A549 (cell line): ENCODE data around the gene TSSK6. TPM values are rescaled to one million over a fixed set of nuclear protein-coding genes. Genes with fewer than 3 reads are reported as not detected.

Source experiments
- ATAC-seq, 2 experiments: fragments of 200-7000 bp in 1 of 2; fragments of >200 bp in 1 of 2; cut with Nextera tagmentation in 1 of 2; cut with Tn5 transposase in 1 of 2; 3 replicates each; pipeline versions ENCODE4 v1.8.0 to v1.9.1; 2018 to 2020; ENCODE audit warnings: mild to moderate bottlenecking in 1 of 2, moderate library complexity in 1 of 2
- CTCF ChIA-PET: fragments of 300-600 bp; sonication (Branson Sonifier 250); formaldehyde crosslinking; extraction: SDS; loops from one replicate; lab custom pipeline; 2021; ENCODE audit warnings: antibody characterized with exemption, inconsistent platforms; lab: Yijun Ruan, JAX
- POLR2A ChIA-PET: fragments of 350-600 bp; formaldehyde crosslinking; extraction: SDS; loops from one replicate; lab custom pipeline; 2021; ENCODE audit warnings: antibody characterized with exemption, inconsistent platforms; lab: Yijun Ruan, JAX
- DNase-seq, 2 experiments: peaks; one replicate each; pipeline versions ENCODE4 v3.0.0 to v3.0.0-alpha.2; 2011 to 2016; ENCODE audit warnings: low read depth in 1 of 2, low spot score in 1 of 2
- FAIRE-seq: peaks from 2 replicates; lab custom pipeline; 2011; peaks lifted over from hg19 to GRCh38; lab: Jason Lieb, UNC
- H3K27ac ChIP-seq, 2 experiments: fragments of >200 bp; sonication (Bioruptor Twin); formaldehyde crosslinking; 3 replicates each; pipeline ENCODE4 v1.5.1; 2016 to 2017
- H3K4me1 ChIP-seq: fragments of >200 bp; sonication (Bioruptor Twin); formaldehyde crosslinking; 3 replicates; pipeline ENCODE4 v1.6.1; 2016
- H3K4me2 ChIP-seq: fragments of >200 bp; sonication (Bioruptor Twin); formaldehyde crosslinking; 3 replicates; pipeline ENCODE4 v1.6.1; 2016
- H3K4me3 ChIP-seq: fragments of >200 bp; sonication (Bioruptor Twin); formaldehyde crosslinking; 3 replicates; pipeline ENCODE4 v1.5.1; 2016
- H3K9me3 ChIP-seq: fragments of >200 bp; sonication (Bioruptor Twin); formaldehyde crosslinking; 3 replicates; pipeline ENCODE4 v1.6.1; 2016
- CEBPB ChIP-seq, 2 experiments: fragments of >200 bp in 1 of 2; sonication (Bioruptor Twin) in 1 of 2; formaldehyde crosslinking in 1 of 2; IDR thresholded peaks; 2 replicates each; pipeline ENCODE4 v1.6.1; 2012 to 2016
- CHD4 ChIP-seq: fragments of 200-600 bp; sonication (generic); IDR thresholded peaks from 2 replicates; pipeline ENCODE4 v1.6.1; 2016; ENCODE audit warnings: antibody characterized with exemption, mild to moderate bottlenecking, borderline replicate concordance
- ESRRA ChIP-seq: fragments of 150-350 bp; IDR thresholded peaks from 2 replicates; pipeline ENCODE4 v1.6.1; 2014; ENCODE audit warnings: mild to moderate bottlenecking, low read length, borderline replicate concordance
- FOSB ChIP-seq: fragments of 250-450 bp; sonication (Bioruptor Pico); IDR thresholded peaks from 2 replicates; pipeline ENCODE4 v1.5.0; 2020; ENCODE audit warnings: mild to moderate bottlenecking, moderate library complexity
- FOSL2 ChIP-seq, 2 experiments: fragments of 450-650 bp in 1 of 2; fragments of >200 bp in 1 of 2; sonication (Bioruptor Twin) in 1 of 2; formaldehyde crosslinking; IDR thresholded peaks; 2 replicates each; pipeline versions ENCODE4 v1.5.0 to v1.6.1; 2016 to 2020; ENCODE audit warnings: mild to moderate bottlenecking in 1 of 2, moderate library complexity in 1 of 2
- FOXS1 ChIP-seq: fragments of 250-450 bp; sonication (Bioruptor Pico); IDR thresholded peaks from 2 replicates; pipeline ENCODE4 v1.5.0; 2020; ENCODE audit warnings: mild to moderate bottlenecking, moderate library complexity
- HOXB13 ChIP-seq: fragments of 250-450 bp; sonication (Bioruptor Pico); IDR thresholded peaks from 2 replicates; pipeline ENCODE4 v1.5.0; 2020; ENCODE audit warnings: low read depth, mild to moderate bottlenecking, moderate library complexity
- HOXB5 ChIP-seq: fragments of 250-450 bp; sonication (Bioruptor Pico); IDR thresholded peaks from 2 replicates; pipeline ENCODE4 v1.5.0; 2020; ENCODE audit warnings: mild to moderate bottlenecking, moderate library complexity
- KDM5A ChIP-seq: fragments of 200-600 bp; sonication (generic); IDR thresholded peaks from 2 replicates; pipeline ENCODE4 v1.6.1; 2016; ENCODE audit warnings: antibody characterized with exemption, mild to moderate bottlenecking
- MYC ChIP-seq: IDR thresholded peaks from 2 replicates; pipeline ENCODE4 v1.6.1; 2012; ENCODE audit warnings: mild to moderate bottlenecking, inconsistent platforms, low read length, improper control_type of control experiment, borderline replicate concordance
- NFE2L2 ChIP-seq: fragments of 150-350 bp; conservative IDR thresholded peaks from 2 replicates; pipeline ENCODE4 v1.6.1; 2014; ENCODE audit warnings: low read length
- NPAS2 ChIP-seq: fragments of 250-450 bp; sonication (Bioruptor Pico); IDR thresholded peaks from 2 replicates; pipeline ENCODE4 v1.8.0; 2022; ENCODE audit warnings: mild to moderate bottlenecking, moderate library complexity, borderline replicate concordance
- POLR2AphosphoS2 ChIP-seq: conservative IDR thresholded peaks from 2 replicates; pipeline ENCODE4 v1.6.1; 2012; ENCODE audit warnings: low read length, improper control_type of control experiment, inconsistent platforms
- RARB ChIP-seq: fragments of 250-450 bp; sonication (Bioruptor Pico); IDR thresholded peaks from 2 replicates; pipeline ENCODE4 v1.8.0; 2021; ENCODE audit warnings: mild to moderate bottlenecking, moderate library complexity
- RCOR1 ChIP-seq: fragments of 150-350 bp; IDR thresholded peaks from 2 replicates; pipeline ENCODE4 v1.6.1; 2014; ENCODE audit warnings: antibody characterized with exemption, low read length, low read depth
- RFX5 ChIP-seq: fragments of 450-650 bp; IDR thresholded peaks from 2 replicates; pipeline ENCODE4 v1.7.1; 2014; ENCODE audit warnings: antibody characterized with exemption, mild to moderate bottlenecking, moderate library complexity
- TFCP2L1 ChIP-seq: fragments of 250-450 bp; sonication (Bioruptor Pico); IDR thresholded peaks from 2 replicates; pipeline ENCODE4 v1.5.0; 2021; ENCODE audit warnings: mild to moderate bottlenecking
- ZC3H11A ChIP-seq: fragments of 450-650 bp; IDR thresholded peaks from 2 replicates; pipeline ENCODE4 v1.6.1; 2014; ENCODE audit warnings: antibody characterized with exemption, mild to moderate bottlenecking
- ZFP36 ChIP-seq: fragments of 450-650 bp; IDR thresholded peaks from 2 replicates; pipeline ENCODE4 v1.6.1; 2014; ENCODE audit warnings: borderline replicate concordance; ENCODE audit not compliant: partially characterized antibody
- ZNF302 ChIP-seq: fragments of 250-450 bp; sonication (Bioruptor Pico); IDR thresholded peaks from 2 replicates; pipeline ENCODE4 v1.9.0; 2021; ENCODE audit warnings: inconsistent platforms, mild to moderate bottlenecking, moderate library complexity
- ZSCAN20 ChIP-seq: fragments of 250-450 bp; sonication (Bioruptor Pico); IDR thresholded peaks from 2 replicates; pipeline ENCODE4 v1.8.0; 2022; ENCODE audit warnings: mild to moderate bottlenecking, moderate library complexity
- WGBS: methylation state at CpG from one replicate; pipeline ENCODE4 v1.1.6; 2017; ENCODE audit errors: missing lambda C conversion rate; 5-methylcytosine and 5-hydroxymethylcytosine counted together
- polyA plus RNA-seq, 4 experiments: library from polyadenylated mRNA; depleted of rRNA in 3 of 4; stranded (reverse); fragments of >200 nt; fragmentation: RNase III in 1 of 4; extraction: RNeasy Plus Mini Kit Qiagen cat#74134 plus additional on column Dnase treatment in 1 of 4; gene quantifications; 2 replicates in 3 of 4; 3 replicates in 1 of 4; pipeline ENCODE4 v1.2.3, GENCODE V29; 2011 to 2017
- TF ChIP-seq, protein P1 (sequence below): fragments of 450-650 bp; IDR thresholded peaks from 2 replicates; pipeline ENCODE4 v1.6.1; 2014; ENCODE audit warnings: antibody characterized with exemption
- TF ChIP-seq, protein P2 (sequence below): fragments of >200 bp; sonication (Bioruptor Twin); formaldehyde crosslinking; IDR thresholded peaks from 3 replicates; pipeline ENCODE4 v1.6.1; 2016
- TF ChIP-seq, protein P3 (sequence below): fragments of 250-450 bp; sonication (Bioruptor Pico); IDR thresholded peaks from 2 replicates; pipeline ENCODE4 v1.5.0; 2021; ENCODE audit warnings: mild to moderate bottlenecking, moderate library complexity, borderline replicate concordance
- TF ChIP-seq, protein P4 (sequence below): IDR thresholded peaks from 2 replicates; pipeline ENCODE4 v1.6.1; 2012

The TSSK6 gene
- polyA plus RNA-seq, 2 of the 4 experiments (the other 2 are of a cell fraction): 1.4 to 1.8 TPM

DNA sequence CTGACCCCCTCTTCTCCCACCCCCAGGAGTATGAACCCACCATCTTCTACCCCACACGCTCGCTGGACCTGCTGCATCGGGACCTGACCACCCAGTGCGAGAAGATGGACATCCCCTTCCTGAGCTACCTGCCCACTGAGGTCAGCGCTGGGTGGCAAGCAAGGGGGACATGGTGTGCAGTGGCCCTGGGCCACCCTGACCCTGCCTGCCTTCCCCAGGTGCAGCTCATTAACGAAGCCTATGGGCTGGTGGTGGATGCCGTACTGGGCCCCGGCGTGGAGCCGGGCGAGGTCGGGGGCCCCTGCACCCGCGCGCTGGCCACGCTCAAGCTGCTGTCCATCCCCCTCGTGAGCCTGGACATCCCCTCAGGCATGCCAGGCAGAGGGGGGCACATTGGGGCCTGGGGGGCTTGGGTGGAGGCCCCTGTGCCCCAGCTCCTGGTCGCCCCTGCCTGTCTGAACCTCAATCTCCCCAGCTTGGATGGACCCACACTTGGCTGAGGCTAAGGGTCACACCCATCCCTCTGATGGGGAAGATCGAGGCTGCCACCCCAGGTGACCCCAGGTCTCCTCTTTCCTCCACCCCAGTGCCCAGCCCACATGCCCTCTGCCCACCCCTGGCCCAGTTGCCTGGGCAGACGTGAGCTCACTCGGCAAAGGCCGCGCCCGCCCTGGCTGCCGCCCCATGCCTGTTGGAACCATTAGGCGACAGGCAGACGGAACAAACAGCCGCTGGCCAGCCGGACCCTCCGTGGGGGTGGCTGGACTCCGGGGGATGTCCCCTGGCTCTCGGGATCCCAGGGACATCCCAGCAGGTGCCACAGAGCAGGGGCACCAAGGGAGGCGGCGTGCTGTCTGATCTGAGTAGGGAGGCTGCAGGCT, 20.2 kb upstream of the TSSK6 start:
- H3K4me2 ChIP-seq: no peak overlapping the region
- POLR2A ChIA-PET: no interaction called here
- no peak overlapping the region for H3K4me3 ChIP-seq
- ATAC-seq (no peak), FAIRE-seq (no peak), DNase-seq (no peak)
- H3K4me1 ChIP-seq: no peaks in the 10 kb centered on the region
- CTCF ChIA-PET: interaction anchor here (0.9 to 1.4 kb wide), 2 partner anchors 18 to 109 kb away, joined by 3 to 7 read pairs; partner anchors contain the start of gene GMIP
- no peak overlapping the region for H3K27ac ChIP-seq
- WGBS: 84% methylated on average over 14 of the region's 34 CpGs
- TF ChIP-seq POLR2AphosphoS2 (no peak), ZNF302 (CRISPR knock-in tag) (no peak), MYC (no peak), RCOR1 (no peak), FOSB (no peak), CEBPB (IDR thresholded peaks at IDR 0.05) (no peak), FOSL2 (IDR thresholded peaks at IDR 0.05) (no peak), FOSL2 (CRISPR knock-in tag; IDR thresholded peaks at IDR 0.05) (no peak), RFX5 (no peak), HOXB13 (no peak), HOXB5 (CRISPR knock-in tag) (no peak), ZC3H11A (no peak), KDM5A (no peak), NPAS2 (CRISPR knock-in tag) (no peak), FOXS1 (no peak), ZFP36 (no peak)
- TF ChIP-seq, protein P1, sequence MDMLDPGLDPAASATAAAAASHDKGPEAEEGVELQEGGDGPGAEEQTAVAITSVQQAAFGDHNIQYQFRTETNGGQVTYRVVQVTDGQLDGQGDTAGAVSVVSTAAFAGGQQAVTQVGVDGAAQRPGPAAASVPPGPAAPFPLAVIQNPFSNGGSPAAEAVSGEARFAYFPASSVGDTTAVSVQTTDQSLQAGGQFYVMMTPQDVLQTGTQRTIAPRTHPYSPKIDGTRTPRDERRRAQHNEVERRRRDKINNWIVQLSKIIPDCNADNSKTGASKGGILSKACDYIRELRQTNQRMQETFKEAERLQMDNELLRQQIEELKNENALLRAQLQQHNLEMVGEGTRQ: no peak
- TF ChIP-seq, protein P2, sequence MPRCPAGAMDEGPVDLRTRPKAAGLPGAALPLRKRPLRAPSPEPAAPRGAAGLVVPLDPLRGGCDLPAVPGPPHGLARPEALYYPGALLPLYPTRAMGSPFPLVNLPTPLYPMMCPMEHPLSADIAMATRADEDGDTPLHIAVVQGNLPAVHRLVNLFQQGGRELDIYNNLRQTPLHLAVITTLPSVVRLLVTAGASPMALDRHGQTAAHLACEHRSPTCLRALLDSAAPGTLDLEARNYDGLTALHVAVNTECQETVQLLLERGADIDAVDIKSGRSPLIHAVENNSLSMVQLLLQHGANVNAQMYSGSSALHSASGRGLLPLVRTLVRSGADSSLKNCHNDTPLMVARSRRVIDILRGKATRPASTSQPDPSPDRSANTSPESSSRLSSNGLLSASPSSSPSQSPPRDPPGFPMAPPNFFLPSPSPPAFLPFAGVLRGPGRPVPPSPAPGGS: no peak
- no peaks in the 10 kb centered on the region for H3K9me3 ChIP-seq

DNA sequence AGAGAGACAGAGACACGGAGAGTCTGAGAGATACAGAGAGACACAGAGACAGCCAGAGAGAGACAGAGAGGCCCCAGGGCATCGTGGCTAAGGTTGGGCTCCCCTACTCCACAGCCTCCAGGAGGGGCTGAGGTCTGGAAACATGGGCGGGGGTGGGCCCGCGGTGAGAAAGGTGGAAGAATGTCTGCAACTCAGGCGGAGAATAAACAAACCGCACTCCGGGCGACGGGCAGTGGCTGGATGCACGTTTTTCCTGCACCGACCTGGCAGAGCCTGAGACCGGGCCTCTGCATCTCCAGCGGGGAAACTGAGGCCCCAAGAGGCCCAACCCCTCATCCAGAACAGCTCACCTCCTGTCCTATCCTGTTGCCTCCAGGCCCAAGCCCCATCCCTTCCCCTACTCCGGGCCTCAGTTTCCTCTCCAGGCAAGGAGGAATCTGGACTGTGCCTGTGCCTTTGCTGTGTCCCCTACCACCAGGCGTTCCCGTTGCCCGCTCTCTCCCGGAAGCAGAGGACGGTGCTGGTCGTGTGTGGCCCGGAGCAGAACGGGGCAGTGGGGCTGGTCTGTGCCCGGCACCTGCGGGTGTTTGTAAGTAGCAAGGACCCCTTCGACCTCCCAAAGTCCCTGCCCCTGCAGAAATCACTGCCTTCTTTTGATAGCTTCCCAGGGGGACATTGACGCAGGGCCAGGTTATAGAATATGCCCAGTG, 19.4 kb upstream of the TSSK6 start:
- no peak for ATAC-seq
- FAIRE-seq: no peak
- TF ChIP-seq, protein P3, sequence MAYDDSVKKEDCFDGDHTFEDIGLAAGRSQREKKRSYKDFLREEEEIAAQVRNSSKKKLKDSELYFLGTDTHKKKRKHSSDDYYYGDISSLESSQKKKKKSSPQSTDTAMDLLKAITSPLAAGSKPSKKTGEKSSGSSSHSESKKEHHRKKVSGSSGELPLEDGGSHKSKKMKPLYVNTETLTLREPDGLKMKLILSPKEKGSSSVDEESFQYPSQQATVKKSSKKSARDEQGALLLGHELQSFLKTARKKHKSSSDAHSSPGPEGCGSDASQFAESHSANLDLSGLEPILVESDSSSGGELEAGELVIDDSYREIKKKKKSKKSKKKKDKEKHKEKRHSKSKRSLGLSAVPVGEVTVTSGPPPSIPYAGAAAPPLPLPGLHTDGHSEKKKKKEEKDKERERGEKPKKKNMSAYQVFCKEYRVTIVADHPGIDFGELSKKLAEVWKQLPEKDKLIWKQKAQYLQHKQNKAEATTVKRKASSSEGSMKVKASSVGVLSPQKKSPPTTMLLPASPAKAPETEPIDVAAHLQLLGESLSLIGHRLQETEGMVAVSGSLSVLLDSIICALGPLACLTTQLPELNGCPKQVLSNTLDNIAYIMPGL: no peak
- TF ChIP-seq, protein P4, sequence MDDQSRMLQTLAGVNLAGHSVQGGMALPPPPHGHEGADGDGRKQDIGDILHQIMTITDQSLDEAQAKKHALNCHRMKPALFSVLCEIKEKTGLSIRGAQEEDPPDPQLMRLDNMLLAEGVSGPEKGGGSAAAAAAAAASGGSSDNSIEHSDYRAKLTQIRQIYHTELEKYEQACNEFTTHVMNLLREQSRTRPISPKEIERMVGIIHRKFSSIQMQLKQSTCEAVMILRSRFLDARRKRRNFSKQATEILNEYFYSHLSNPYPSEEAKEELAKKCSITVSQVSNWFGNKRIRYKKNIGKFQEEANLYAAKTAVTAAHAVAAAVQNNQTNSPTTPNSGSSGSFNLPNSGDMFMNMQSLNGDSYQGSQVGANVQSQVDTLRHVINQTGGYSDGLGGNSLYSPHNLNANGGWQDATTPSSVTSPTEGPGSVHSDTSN: no peak
- no peak for TF ChIP-seq ZSCAN20 (CRISPR knock-in tag)
- TF ChIP-seq NFE2L2: no peak
- no peak for TF ChIP-seq ZFP36
- no peak for TF ChIP-seq ESRRA
- TF ChIP-seq RARB (CRISPR knock-in tag): no peak
- TF ChIP-seq CHD4: no peak
- no peak for TF ChIP-seq TFCP2L1 (CRISPR knock-in tag)
- TF ChIP-seq, all 56 proteins: peak for 0
- POLR2A ChIA-PET: no interaction called here
- no peak for DNase-seq
- no peaks in the 10 kb centered on the region for H3K9me3 ChIP-seq
- no peak overlapping the region for H3K27ac ChIP-seq
- CTCF ChIA-PET: interaction anchor here (0.7 to 1.4 kb wide), 3 partner anchors 19 to 109 kb away, joined by 3 to 7 read pairs (median 3); partner anchors contain the start of genes GMIP and TSSK6
- no peaks in the 10 kb centered on the region for H3K4me1 ChIP-seq
- no peak overlapping the region for H3K4me2 ChIP-seq
- no peak overlapping the region for H3K4me3 ChIP-seq
- WGBS: 85% methylated on average over 16 of the region's 27 CpGs
